ENCODE results near the gene STN1. TPM values are rescaled to one million over a fixed set of nuclear protein-coding genes. Genes with fewer than 3 reads are reported as not detected.
A peak's percentile ranks its signal among the peaks of the same experiment; 100 is the strongest.

The STN1 gene
- total RNA-seq: 24.5 TPM

GRCh38 chr10:103918053-103918846 is at the start of gene STN1:
Gene STN1, minus strand, starts transcription at chr10:103918184. Its CDS starts 590 bp downstream, at chr10:103917594.
- intact Hi-C loops (cut with DNase I): loop anchor here (1.0 to 2.0 kb wide), 4 partner anchors 10 to 203 kb away; partner anchors contain the start of gene SLK

GRCh38 chr10:103967448-103968071 is 49.6 kb upstream of the STN1 start:
- intact Hi-C loops (cut with DNase I): loop anchor here (1.0 kb wide), 3 partner anchors 49 to 154 kb away; partner anchors contain the start of gene STN1
- H3K36me3 ChIP-seq: no peaks in the 10 kb centered on the region
- no peaks in the 10 kb centered on the region for H3K27me3 ChIP-seq
- peak overlapping the region; percentile 91 to 99 for H3K27ac ChIP-seq
- no peaks in the 10 kb centered on the region for H3K9me3 ChIP-seq
- H3K4me1 ChIP-seq: peaks cover 0 to 13% of the 10 kb centered on the region in 2 donors
- peak in 1 of 2 donors; percentile 64 for DNase-seq (ENCODE audit: low spot score in 2 of 2)
- H3K4me3 ChIP-seq: peak overlapping the region; percentile 87 to 100
- no peak for TF ChIP-seq CTCF (IDR thresholded peaks at IDR 0.05)

More at GRCh38 chr10:103918053-103918846, at the start of gene STN1:
- Histone ChIP-seq H3K9me3 (no peaks in the 10 kb centered on the region), H3K4me3 (peak within 1 kb of the TSS; percentile 76 to 91), H3K36me3 (no peaks in the 10 kb centered on the region), H3K4me1 (peaks cover 6 to 16% of the 10 kb centered on the region in 2 donors), H3K27ac (peak within 1 kb of the TSS; percentile 96 to 97), H3K27me3 (no peaks in the 10 kb centered on the region)
- peak; percentile 87 to 98 for DNase-seq (ENCODE audit: low spot score in 2 of 2)
- no peak for TF ChIP-seq CTCF (IDR thresholded peaks at IDR 0.05)

GRCh38 chr10:103966671-103967447 is 48.9 kb upstream of the STN1 start, which contains the start of gene SLK:
Gene SLK, plus strand, starts transcription at chr10:103967140. Its CDS starts 606 bp downstream, at chr10:103967746.
- no peaks in the 10 kb centered on the region for H3K36me3 ChIP-seq
- peak in 1 of 3 experiments; percentile 10 for TF ChIP-seq CTCF (IDR thresholded peaks at IDR 0.05)
- no peaks in the 10 kb centered on the region for H3K27me3 ChIP-seq
- peak within 1 kb of the TSS; percentile 87 to 100 for H3K4me3 ChIP-seq
- H3K9me3 ChIP-seq: no peaks in the 10 kb centered on the region
- intact Hi-C loops (cut with DNase I): loop anchor here (1.0 kb wide), 3 partner anchors 49 to 154 kb away; partner anchors contain the start of gene STN1
- H3K4me1 ChIP-seq: peaks cover 0 to 13% of the 10 kb centered on the region in 2 donors
- DNase-seq (ENCODE audit: low spot score in 2 of 2): peak; percentile 16 to 86
- peak within 1 kb of the TSS; percentile 91 to 99 for H3K27ac ChIP-seq

- intact Hi-C loops (cut with DNase I): no loop called here
- no peaks in the 10 kb centered on the region for H3K9me3 ChIP-seq
- DNase-seq (ENCODE audit: low spot score in 2 of 2): no peak
- H3K36me3 ChIP-seq: no peaks in the 10 kb centered on the region
- no peak for TF ChIP-seq CTCF (IDR thresholded peaks at IDR 0.05)
- no peaks in the 10 kb centered on the region for H3K4me1 ChIP-seq
- no peak overlapping the region for H3K27ac ChIP-seq
- H3K27me3 ChIP-seq: no peaks in the 10 kb centered on the region
- no peak overlapping the region for H3K4me3 ChIP-seq
These were observed 42.1 kb upstream of the STN1 start for GRCh38 chr10:103960103-103960502.

GRCh38 chr10:103958996-103959395 is 41.0 kb upstream of the STN1 start:
- no peak for TF ChIP-seq CTCF (IDR thresholded peaks at IDR 0.05)
- intact Hi-C loops (cut with DNase I): no loop called here
- DNase-seq (ENCODE audit: low spot score in 2 of 2): no peak
- H3K9me3 ChIP-seq: peaks cover 0 to 8% of the 10 kb centered on the region in 2 donors
- no peak overlapping the region for H3K4me3 ChIP-seq
- H3K27ac ChIP-seq: no peak overlapping the region
- no peaks in the 10 kb centered on the region for H3K27me3 ChIP-seq
- no peaks in the 10 kb centered on the region for H3K36me3 ChIP-seq
- H3K4me1 ChIP-seq: no peaks in the 10 kb centered on the region

Data from ascending aorta (tissue), 2 donors.